NCI-H2029 treated with DMSO at 0.1 percent for 48 hours (cell line): Measurements from ENCODE around the gene CRACDL.
"Not testable (repeated sequence)": the region's sequence is repeated elsewhere in the genome, so short reads cannot be mapped to it uniquely, and the experiment has no call there.

Experiments used
- DNase-seq: peaks from one replicate; lab custom pipeline; 2025; lab: John Stamatoyannopoulos, UW

The CRACDL gene

GRCh38 chr2:98884658-98885057 is 51.4 kb downstream of the CRACDL start:
- DNase-seq = no peak

- DNase-seq = no peak
Observed at GRCh38 chr2:98883780-98884211, 52.2 kb downstream of the CRACDL start.

GRCh38 chr2:98882971-98883779 is 52.9 kb downstream of the CRACDL start:
- no peak for DNase-seq

- no peak for DNase-seq
Observed at GRCh38 chr2:98882368-98882767, 53.7 kb downstream of the CRACDL start.

- no peak for DNase-seq
Observed at GRCh38 chr2:98881153-98881650, 54.8 kb downstream of the CRACDL start.

- no peak for DNase-seq
Observed at GRCh38 chr2:98880266-98881152, 55.5 kb downstream of the CRACDL start.

GRCh38 chr2:98877658-98878057 is 58.4 kb downstream of the CRACDL start:
- not testable (repeated sequence) for DNase-seq

GRCh38 chr2:98876741-98877140 is 59.3 kb downstream of the CRACDL start:
- DNase-seq = no peak

- DNase-seq = no peak
Observed at GRCh38 chr2:98875746-98876145, 60.3 kb downstream of the CRACDL start.

GRCh38 chr2:98875081-98875728 is 60.8 kb downstream of the CRACDL start:
- no peak for DNase-seq

GRCh38 chr2:98874186-98874689 is 61.8 kb downstream of the CRACDL start:
- no peak for DNase-seq

GRCh38 chr2:98872526-98872925 is 63.5 kb downstream of the CRACDL start:
- no peak for DNase-seq

GRCh38 chr2:98871506-98871905 is 64.5 kb downstream of the CRACDL start:
- no peak for DNase-seq

- peak; percentile 69 for DNase-seq
Observed at GRCh38 chr2:98870516-98871158, 65.4 kb downstream of the CRACDL start.

- peak; percentile 96 for DNase-seq
Observed at GRCh38 chr2:98869870-98870269, 66.2 kb downstream of the CRACDL start.

GRCh38 chr2:98869272-98869641 is 66.8 kb downstream of the CRACDL start:
- DNase-seq = peak; percentile 86

- DNase-seq = peak; percentile 64
Observed at GRCh38 chr2:98868548-98869271, 67.3 kb downstream of the CRACDL start.

- DNase-seq = no peak
Observed at GRCh38 chr2:98867539-98868309, 68.3 kb downstream of the CRACDL start.

GRCh38 chr2:98866033-98866432 is 70.0 kb downstream of the CRACDL start:
- DNase-seq = no peak

GRCh38 chr2:98861601-98862000 is 74.4 kb downstream of the CRACDL start:
- DNase-seq = no peak
